SK-N-MC (cell line): ENCODE measurements around the gene HEPACAM.

Experiments used
- EZH2 ChIP-seq: fragments of 200-600 bp; sonication (generic); IDR thresholded peaks from one replicate; pipeline ENCODE4 v1.6.1; 2017; ENCODE audit warnings: antibody characterized with exemption
- POLR2AphosphoS5 ChIP-seq: IDR thresholded peaks from 2 replicates; pipeline ENCODE4 v1.6.1; 2012; ENCODE audit warnings: mild to moderate bottlenecking, low read depth, low read length, borderline replicate concordance

DNA sequence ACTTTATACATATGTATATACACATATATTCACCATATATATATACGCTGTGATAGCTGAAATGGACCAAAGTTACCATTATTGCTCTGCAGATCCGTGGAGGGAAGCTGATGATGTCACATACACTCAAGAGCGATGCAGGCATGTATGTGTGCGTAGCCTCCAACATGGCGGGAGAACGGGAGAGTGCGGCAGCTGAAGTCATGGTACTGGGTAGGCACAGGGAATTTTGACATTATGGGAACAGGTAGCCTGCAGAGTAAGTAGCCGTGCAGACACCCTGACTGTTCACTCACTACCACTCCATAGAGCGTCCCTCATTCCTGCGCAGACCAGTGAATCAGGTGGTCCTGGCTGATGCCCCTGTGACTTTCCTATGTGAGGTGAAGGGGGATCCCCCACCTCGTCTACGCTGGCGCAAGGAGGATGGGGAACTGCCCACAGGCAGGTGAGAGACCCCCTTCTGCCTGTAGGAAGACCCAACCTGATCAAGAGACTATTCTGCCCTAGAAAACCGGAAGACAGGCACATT is 65.9 kb downstream of the HEPACAM start:
- TF ChIP-seq POLR2AphosphoS5: no peak
- no peak for TF ChIP-seq EZH2
